SHP77 treated with DMSO at 0.1 percent for 48 hours (cell line): ENCODE measurements around the gene MYH9.

ENCODE experiments used
- DNase-seq: peaks from one replicate; lab custom pipeline; 2025; lab: John Stamatoyannopoulos, UW

Gene MYH9

DNA sequence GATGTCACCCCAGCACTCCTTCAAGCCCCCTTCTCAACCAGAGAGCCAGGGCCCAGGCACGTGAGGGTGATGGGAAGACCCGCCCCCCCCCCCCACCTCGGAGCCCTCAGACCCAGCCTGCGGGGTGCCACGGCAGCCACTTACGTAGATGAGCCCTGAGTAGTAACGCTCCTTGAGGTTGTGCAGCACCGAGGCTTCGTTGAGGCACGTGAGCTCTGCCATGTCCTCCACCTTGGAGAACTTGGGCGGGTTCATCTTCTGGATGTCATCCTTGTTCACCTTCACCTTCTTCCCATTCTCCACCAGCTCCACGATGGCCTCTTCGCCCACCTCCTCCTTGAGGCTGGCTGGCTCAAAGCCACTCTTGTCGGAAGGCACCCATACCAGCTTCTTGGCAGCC is 39.0 kb downstream of the MYH9 start:
- DNase-seq, result no peak

DNA sequence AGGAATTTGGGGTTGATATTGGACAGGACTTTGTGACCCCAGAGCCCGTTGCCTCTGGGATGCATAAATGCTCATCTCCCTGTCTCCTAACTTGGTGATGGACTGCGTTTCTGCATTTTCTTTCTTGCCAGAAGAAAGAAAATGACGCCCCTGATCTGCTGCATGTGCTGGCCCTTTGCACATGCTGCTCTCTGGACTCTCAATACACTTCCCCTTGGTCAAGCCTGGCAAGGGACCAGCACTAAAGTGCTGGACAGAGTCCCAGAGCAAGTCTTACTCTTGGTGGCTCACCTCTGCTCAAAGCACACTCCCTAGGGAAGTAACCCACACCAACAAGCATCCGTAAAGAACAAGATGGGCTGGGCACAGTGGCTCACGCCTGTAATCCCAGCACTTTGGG is 40.7 kb downstream of the MYH9 start:
- DNase-seq, result no peak

DNA sequence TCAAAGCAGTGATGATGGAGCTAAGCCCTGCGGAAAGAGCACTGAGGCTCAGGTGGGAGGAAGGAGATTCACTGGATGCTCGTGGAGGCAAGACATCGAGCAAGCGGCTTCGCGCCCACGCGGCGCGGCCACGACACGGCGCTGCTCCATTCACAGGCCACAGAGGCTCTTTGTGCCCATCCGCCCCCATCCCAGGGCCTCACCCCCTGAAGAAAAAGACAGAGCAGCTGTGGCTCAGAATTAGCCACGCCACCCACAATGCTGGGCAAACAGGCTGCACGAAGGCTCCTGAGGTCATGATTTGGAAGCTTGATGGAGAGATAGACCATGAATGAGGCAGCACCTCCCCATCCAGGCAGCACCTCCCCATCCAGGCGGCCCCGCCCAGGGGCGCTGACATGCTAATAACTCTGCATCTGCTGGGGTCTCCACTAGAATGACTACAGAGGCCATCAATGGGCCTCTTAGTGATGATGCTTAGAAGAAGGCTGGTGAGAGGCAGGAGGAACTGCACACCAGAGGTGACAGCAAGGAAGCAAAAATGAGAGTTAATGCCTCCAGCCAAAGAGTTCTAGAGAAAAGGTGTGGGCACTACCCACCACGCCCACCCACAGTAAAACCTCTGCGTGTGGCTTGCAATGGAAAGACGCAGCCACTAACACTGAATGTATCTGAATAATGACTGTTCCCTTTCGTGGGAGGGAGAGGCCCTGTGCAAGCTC is 43.5 kb downstream of the MYH9 start:
- DNase-seq, result no peak

DNA sequence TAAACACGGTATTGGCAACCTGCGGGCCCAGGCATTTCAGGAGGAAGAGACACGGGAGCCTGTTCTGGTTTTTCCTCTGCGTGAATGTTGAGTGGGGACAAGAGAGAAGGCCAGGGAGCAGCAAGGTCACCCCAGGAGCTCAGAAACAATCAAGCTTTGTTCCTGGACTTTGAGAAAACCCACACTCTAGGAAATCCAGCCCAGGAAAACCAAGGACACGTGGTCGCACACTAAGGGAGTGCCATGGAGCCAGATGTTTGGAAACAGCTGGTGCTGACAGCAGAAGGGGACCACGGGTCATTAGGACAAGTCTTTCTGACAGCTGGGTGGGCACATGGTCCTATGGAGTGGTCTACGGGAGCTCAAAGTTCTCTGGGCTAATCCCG is 44.1 kb downstream of the MYH9 start:
- DNase-seq, result no peak

DNA sequence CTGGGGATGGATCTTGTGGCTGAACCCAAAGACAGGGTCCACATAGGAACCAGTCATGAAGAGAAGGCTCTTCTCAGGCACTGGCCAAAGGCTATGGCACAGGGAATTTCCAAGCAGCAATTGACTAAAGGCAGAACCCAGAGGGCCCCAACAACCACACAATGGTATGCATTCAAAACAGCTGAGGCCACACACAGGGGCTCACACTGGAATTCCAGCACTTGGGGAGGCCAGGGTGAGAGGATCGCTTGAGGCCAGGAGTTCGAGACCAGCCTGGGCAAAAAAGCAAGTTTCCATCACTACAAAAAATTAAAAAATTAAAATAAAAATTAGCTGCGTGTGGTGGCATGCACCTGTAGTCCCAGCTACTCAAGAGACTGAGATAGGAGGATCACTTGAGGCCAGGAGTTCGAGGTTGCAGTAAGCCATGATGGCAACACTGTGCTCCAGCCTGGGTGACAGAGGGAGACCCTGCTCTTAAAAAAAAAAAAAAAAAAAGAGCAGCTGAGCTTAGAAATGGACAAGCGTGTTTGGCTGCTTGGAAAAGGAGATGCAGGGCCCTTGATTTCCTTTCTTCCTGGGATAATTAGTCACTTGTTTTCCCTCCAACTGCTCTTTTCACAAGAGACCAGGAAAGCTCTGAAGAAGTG is 44.6 kb downstream of the MYH9 start:
- DNase-seq, result no peak

DNA sequence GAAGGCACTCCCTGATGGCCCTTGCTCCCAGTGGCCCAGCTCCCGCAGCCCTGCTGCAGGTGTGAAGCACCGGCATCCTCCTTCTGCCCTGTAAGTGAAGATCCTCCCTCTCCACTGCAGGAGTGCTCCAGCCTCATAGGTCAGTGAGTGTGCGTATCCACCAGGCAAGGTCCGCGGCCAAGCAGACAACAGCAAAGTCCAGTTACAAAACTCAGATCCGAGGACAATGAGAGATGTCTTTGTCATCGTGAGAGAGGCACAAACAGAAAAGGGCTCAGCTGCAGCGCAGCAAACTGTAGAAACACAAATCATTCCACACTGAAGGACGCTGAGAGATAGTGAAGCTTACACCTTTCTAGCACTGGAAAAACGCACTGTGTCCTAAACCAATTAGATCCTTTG is 46.1 kb downstream of the MYH9 start:
- DNase-seq, result no peak

DNA sequence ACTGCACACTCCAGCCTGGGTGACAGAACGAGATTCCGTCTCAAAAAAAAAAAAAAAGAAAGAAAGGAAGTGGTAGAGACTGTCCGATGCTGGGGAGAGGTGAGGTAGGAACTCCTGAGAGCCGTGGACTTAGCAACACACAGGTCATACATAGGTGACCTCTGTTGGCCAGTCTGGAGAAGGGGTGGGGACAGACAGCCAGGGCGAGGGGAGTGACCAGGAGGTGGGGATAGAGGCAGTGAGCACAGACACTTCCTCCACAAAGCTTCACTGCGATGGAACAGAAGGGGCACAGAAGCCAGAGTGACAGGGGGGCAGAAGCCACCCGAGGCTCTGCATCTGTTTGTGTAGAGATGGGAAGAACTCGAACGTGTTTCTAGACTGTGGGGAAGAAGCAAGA is 47.1 kb downstream of the MYH9 start:
- no peak for DNase-seq

DNA sequence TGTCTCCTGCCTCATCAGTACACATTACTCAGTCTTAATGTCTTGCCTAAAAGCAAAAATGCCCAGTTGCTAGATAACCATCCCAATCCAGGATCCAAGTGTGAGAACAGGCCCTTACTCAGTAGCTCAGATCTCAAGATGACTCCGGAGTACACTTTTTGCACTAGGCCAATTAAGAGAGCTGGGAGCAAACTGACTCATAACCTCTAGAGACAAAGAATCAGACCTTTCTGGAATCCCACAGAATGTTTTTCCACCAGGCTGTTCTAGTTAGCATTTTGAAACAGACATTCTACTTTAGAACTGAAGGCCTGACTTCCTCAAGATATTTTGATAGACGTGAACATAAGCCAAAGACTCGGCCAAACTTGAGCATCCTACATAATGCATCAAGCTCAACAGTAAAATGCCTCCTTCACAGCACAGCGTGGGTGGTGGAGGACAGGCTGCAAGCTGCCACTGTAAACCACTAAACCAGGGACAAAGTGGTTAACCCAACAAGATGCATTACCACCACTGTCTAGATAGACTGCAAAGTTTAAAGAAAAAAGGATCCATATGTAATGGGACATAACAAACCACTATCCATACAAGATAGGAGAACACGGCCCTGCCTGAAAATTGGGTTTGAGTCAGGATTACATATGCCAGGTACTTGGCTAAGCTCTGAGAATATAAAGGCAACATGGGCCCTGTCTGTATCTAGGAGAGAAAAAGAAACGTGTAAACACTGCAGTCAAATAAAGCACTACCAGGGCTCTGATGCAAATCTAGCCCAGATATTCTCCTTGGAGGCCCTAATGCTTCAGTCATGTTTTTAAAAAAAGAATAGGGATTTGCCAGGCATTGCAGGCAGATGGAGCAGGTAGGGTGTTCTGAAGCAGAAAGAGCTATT is 48.3 kb downstream of the MYH9 start:
- DNase-seq, result no peak

DNA sequence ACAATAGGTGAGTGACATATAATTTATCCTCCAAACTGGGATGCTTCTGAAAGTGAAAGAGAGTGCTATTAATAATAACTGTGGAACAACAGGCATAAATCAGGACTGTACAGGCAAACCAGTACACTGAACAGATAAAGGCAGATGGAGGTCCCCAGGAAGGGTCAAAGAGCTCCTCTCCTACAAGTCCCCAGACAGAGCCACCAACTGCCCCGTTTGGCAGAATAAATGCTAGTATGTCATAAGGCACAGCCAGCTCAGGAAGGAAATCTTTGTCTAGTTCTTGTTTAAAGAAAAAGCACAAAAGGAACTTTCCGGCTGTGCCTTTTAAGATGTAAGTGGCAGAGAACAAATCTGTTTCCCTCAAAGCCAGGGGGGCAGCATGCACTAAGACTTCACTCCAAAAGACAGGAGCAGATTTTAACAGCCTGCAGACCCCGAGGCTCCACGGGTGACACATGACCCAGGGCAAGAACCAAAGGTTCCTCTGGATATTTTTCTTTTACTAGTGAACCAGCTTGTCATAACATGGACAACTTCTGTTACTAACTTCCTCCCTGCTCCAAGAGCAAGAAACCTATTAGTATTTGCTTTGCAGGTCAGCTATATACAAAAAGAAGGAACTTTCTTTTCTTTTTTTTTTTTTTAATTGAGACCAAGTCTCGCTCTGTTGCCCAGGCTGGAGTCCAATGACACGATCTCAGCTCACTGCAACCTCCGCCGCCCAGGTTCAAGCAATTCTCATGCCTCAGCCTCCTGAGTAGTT is 50.2 kb downstream of the MYH9 start:
- no peak for DNase-seq

DNA sequence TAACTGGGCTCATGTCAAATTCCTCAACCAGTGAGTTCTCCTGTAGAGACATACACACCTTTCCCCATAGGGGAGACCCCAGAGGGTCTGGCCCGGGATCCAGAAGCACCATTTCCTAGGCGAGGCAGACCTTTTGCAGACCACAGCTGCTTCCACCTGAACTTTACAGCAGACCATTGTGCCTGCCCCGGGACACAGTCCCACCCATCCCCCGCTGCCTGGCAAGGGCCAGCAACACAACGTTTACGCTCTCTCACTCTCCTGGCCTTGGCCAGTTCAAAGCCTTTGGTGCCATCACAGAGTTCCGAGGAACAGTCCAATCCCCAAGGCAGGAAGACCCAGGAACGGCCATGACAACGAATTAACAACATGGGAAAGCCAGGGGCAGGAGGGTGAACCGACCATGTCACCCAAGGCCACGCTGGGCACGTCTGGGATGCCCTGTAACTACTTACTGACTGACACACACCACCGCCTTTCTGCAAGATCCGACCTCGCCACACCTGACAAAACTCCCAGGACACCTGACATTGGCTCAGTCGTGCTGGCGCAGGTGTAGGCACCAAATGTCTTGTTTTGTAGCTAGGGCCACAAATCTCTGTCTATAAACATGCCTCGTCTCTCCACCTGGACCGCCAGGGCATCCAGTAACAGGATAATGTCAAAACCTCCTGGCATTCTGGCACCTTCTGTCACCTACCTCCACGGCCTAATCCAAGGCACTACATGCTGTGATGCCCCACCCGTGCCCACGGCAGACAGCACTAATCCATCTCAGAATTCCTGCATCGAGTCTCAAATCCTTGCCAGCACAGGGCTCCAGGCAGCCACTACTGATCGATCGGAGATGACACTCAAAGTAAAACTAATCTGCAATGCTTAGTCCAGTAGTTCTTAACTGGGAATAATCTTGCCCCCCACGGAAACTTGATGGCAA is 51.3 kb downstream of the MYH9 start:
- DNase-seq, result no peak

DNA sequence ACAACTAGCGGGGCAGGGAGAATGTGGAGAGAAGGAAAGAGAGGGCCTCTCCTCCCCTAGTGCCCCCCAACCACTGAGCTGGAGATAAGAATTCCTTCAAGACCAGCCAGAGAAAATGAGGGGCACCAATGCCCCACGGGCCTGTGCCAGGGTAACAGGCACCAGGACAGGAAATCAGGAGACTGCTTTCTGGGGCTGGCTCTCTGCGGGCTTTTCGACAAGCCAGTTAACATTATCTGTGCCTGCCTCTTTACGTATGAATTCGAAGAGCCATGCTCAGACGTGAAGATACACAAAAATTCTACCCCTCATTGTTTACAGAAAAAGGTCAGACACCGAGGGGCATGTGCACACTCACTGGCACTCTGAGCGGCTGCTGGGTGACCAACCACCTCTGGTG is 52.1 kb downstream of the MYH9 start:
- DNase-seq, result no peak

DNA sequence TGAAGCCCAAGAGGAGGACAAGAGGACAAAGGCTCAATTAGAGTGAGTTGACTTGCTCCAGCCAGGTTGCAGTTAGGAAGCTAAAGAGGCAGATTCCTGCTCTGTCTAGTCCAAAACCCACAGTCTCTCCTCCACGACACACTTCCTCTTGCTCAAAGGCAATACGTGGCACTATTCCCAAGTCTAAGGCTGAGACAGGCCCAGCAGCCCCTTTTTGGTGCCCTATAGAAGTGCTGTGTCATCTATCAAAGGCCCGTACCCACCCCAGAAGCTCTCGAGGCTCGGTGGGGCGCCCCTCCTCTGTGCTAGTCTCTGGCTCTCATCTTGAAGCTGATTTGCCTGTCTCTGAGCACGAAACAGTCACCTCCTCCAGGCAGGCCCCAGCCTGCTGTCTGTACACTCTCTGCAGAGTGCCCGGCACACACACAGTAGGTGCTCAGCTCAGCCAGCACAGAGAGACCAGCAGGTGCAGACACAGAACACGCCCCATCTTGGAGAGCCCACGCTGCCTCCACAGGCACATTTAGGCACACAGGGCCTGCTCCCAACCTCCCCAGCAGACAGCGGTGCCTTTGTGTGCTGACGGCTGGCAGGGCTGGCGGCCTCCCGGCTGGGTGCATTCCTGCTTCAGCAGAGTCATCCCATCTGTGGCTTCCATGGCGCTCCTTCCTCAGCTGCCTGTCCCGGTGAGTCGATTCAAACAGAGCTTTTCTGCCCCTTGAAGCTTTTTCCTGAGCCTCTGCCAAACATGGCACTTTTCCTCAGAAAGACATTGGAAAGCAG is 52.8 kb downstream of the MYH9 start:
- no peak for DNase-seq

DNA sequence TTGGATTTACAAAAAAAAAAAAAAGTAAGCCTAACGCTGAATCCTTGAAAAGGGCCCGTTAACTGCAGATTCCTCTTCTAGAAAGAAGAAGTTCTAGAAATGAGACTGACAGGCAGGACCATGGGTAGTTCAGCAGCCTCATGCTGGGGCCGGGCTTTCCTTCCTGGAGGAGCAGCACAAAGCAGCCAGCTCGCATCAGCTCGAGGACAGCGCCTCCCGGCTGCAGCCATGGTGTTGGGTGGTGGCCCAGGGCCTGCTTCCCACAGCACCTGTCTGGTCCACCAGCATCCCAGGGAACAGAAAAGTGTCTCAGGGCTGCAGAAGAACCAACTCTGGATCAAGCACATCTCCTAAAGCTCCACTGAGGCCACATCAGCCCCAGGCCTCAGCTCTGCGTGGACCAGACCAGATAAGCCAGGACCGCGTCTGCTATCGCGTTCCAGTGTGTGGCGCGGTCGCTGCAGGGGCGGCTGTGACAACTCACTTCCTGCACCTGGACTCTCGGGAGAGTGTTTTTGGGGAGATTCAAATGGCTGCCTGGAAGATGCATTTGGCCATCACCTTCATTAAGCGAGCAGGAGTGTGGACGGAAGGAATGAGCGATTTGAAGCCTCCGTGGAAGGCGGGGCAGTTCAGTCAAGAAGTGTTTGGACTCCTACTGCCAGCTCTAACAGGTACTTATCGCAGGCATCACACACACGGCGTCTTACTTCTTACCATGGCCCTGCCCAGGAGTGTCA is 53.5 kb downstream of the MYH9 start:
- no peak for DNase-seq

DNA sequence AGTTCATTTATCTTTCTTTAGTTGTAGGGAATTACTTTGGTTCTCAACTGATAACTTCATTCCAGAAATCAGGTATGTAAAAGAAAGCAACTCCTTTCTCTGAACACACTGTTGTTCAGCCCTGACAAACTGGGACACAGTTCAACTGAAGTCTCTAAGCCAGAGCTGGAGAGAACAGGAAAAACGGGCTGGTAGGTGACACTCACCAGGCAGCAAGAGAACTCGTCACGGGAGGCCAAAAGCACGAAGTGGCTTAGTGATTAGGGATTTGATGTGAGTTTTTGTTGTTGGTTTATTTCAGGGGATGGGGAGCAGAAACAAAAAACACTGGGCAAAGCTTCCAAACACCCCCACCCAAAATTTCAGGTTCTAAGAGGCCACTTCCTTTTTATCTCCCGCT is 54.1 kb downstream of the MYH9 start:
- DNase-seq, result no peak

DNA sequence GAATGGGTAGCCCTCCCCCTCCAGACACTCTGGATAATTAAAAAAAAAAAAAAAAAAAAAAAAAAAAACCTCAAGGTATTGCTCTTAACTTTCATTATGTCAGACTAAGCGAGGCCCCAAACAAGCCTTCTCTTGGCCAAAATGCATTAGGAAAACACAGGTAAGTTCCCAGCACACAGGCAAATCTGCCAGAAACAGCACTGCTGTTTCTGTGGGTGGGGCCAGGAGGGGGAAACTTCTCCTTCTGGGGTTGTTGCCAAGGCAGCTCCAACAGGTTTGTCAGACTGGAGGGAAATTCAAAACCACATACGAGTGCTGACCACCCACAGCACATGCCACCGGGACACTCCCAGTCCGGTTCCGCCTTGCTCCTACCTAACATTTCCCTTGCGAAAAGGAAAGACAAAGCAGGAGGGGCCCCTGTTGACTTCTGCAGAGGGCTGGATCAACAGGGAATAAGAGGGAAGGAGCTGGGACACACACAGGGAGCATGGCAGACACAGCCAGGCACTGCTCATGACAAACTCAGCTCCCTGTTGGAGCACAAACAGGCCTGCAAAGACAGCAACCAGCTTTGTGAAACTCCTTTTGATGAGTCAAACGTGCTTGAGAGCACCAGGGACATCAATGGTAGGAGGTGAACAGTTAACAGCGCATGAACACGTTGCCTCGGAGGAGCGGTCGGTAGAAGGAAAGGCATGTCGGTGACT is 55.0 kb downstream of the MYH9 start:
- no peak for DNase-seq

DNA sequence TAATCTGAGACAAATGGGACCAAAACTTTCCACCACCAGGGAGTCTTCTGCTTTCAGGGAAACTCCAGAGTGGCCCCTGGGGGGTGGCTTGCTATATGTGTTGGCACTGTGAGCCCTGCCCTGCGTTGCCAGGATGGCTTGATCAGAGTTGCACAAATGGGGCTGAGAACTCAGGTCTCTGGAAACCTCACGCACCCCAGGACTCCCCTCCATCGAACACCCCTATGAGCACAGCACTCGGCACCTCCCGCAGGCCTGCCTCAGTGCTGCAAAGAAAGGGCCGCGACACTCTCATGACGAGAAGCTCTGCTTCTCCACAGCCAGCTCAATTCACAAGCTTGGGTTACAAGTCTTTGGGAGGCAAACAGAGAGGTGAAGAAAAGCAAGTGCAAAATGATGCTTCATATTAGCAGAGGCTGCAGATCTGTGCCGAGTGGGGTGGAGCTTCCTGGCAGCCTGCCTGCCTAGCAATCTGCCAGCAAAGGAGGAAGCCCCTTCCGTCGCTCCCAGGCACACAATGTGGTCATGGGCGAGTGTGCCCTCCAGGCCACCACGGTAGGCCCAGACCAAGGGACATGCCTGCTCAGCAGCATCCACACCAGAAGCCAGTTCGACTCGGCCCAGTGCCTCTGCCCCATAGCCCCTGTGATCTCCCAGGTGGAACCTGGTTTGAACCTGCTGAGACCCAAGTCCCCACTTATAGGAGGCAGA is 55.7 kb downstream of the MYH9 start:
- DNase-seq, result peak; percentile 25

DNA sequence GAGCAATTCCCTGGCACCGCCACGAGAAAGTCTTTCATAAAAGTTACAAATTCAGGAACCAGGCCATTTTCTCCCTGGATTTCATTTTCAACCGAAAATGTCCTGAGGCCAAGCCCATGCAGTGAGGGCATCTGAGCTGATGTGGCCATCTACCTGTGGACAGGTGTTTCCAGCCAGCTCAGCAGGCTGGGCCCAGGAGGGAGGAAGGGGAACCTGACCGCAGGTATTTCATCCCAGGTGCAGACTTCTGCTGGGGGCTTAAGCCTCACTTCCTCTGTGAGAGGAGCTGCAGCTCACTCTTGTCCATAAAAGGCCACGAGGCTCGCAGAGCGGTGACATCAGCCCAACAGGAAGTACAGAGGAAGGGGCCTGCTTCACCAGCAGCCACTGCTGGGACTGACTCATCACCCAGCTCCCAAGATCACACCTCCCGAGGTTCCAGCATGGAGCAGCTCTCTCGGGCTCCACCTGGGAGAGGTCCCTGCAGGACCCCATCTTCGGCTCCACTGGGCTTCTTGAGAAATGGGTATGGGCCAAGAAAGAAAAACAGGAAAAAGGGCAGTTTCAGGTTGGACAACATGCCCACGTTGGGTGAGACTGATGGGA is 56.4 kb downstream of the MYH9 start:
- peak; percentile 46 for DNase-seq
